GM13976 (cell line): ENCODE data around the gene SYT11.
"Not testable (repeated sequence)": the region's sequence is repeated elsewhere in the genome, so short reads cannot be mapped to it uniquely, and the experiment has no call there.

Source experiments
- DNase-seq: peaks from one replicate; pipeline ENCODE4 v3.0.0; 2012; ENCODE audit warnings: low spot score
- CTCF ChIP-seq: IDR thresholded peaks from 2 replicates; pipeline ENCODE4 v1.5.1; 2012; ENCODE audit warnings: borderline replicate concordance, mild to moderate bottlenecking; ENCODE audit not compliant: insufficient read depth; ENCODE audit errors: extremely low read depth, missing control alignments, control extremely low read depth
- in situ Hi-C: fragments of 300-500 bp; cut with MboI; formaldehyde crosslinking; loops from one replicate; pipeline ENCODE4 v1.12.0; 2022; ENCODE audit warnings: low sequenced_read_pairs, mixed read lengths, inconsistent platforms; ENCODE audit not compliant: unreplicated experiment

SYT11 gene

GRCh38 chr1:155893389-155894142 is 34.2 kb downstream of the SYT11 start:
- no peak for DNase-seq
- in situ Hi-C loops, result no loop called here
- no peak for TF ChIP-seq CTCF

GRCh38 chr1:155895617-155896016 is 36.2 kb downstream of the SYT11 start:
- DNase-seq, in situ Hi-C loops: not testable (repeated sequence)

GRCh38 chr1:155896476-155896875 is 37.1 kb downstream of the SYT11 start:
- DNase-seq, in situ Hi-C loops: not testable (repeated sequence)

- DNase-seq, result no peak
- no peak for TF ChIP-seq CTCF
- in situ Hi-C loops, result no loop called here
Observed at GRCh38 chr1:155897746-155898145, 38.4 kb downstream of the SYT11 start.

- in situ Hi-C loops, result no loop called here
- no peak for TF ChIP-seq CTCF
- no peak for DNase-seq
Observed at GRCh38 chr1:155898888-155899287, 39.5 kb downstream of the SYT11 start.

- DNase-seq, result no peak
- in situ Hi-C loops, result no loop called here
Observed at GRCh38 chr1:155899683-155900082, 40.3 kb downstream of the SYT11 start.

GRCh38 chr1:155900161-155900560 is 40.8 kb downstream of the SYT11 start:
- in situ Hi-C loops, result no loop called here
- no peak for TF ChIP-seq CTCF
- no peak for DNase-seq

More at GRCh38 chr1:155899683-155900082, 40.3 kb downstream of the SYT11 start:
- TF ChIP-seq CTCF, result no peak

GRCh38 chr1:155904261-155904660 is 44.9 kb downstream of the SYT11 start:
- no peak for TF ChIP-seq CTCF
- no peak for DNase-seq
- in situ Hi-C loops, result no loop called here
